DOHH2 (cell line): ENCODE results near the gene CCL22.

ENCODE experiments used
- H3F3A ChIP-seq: fragments of 200-600 bp; sonication (generic), shearing (Covaris generic); 2 replicates; pipeline ENCODE4 v1.6.0; 2016; ENCODE audit warnings: antibody characterized with exemption, mild to moderate bottlenecking; ENCODE audit not compliant: control insufficient read depth, insufficient read depth
- H3K27ac ChIP-seq: fragments of 200-600 bp; sonication (generic); 2 replicates; pipeline ENCODE4 v1.5.1; 2014; ENCODE audit warnings: low read depth, mild to moderate bottlenecking, low read length, moderate library complexity
- H3K27me3 ChIP-seq: fragments of 200-600 bp; sonication (generic); 2 replicates; pipeline ENCODE4 v1.6.1; 2014; ENCODE audit warnings: mild to moderate bottlenecking, low read length, mixed read lengths; ENCODE audit not compliant: control insufficient read depth
- H3K36me3 ChIP-seq: fragments of 200-600 bp; sonication (generic); 2 replicates; pipeline ENCODE4 v1.6.1; 2014; ENCODE audit warnings: mild to moderate bottlenecking, low read length, moderate library complexity, mixed read lengths; ENCODE audit not compliant: control insufficient read depth
- H3K4me1 ChIP-seq: fragments of 200-600 bp; sonication (generic); 2 replicates; pipeline ENCODE4 v1.6.1; 2014; ENCODE audit warnings: mild to moderate bottlenecking, low read length, mixed read lengths; ENCODE audit not compliant: control insufficient read depth
- H3K4me2 ChIP-seq: fragments of 200-600 bp; sonication (generic); 2 replicates; pipeline ENCODE4 v1.6.0; 2014; ENCODE audit warnings: mild to moderate bottlenecking, low read length, moderate library complexity
- H3K4me3 ChIP-seq: fragments of 200-600 bp; sonication (generic); 2 replicates; pipeline ENCODE4 v1.5.1; 2014; ENCODE audit warnings: mild to moderate bottlenecking, low read length, mixed read lengths
- H3K79me2 ChIP-seq: fragments of 200-600 bp; sonication (generic); 2 replicates; pipeline ENCODE4 v1.6.1; 2014; ENCODE audit warnings: mild to moderate bottlenecking, low read length, mixed read lengths; ENCODE audit not compliant: control insufficient read depth
- H3K9me2 ChIP-seq: fragments of 200-600 bp; sonication (generic); replicated peaks from 2 replicates; pipeline ENCODE4 v1.6.1; 2014; ENCODE audit warnings: mild to moderate bottlenecking, low read length, mixed read lengths; ENCODE audit not compliant: control insufficient read depth
- H3K9me3 ChIP-seq: fragments of 200-600 bp; sonication (generic); 2 replicates; pipeline ENCODE4 v1.6.1; 2014; ENCODE audit warnings: antibody characterized with exemption, low read length, mixed read lengths; ENCODE audit not compliant: control insufficient read depth, insufficient read depth
- H4K20me1 ChIP-seq: fragments of 200-600 bp; sonication (generic); 2 replicates; pipeline ENCODE4 v1.6.0; 2014; ENCODE audit warnings: low read depth, mild to moderate bottlenecking, antibody characterized with exemption, low read length, moderate library complexity; ENCODE audit not compliant: control insufficient read depth, insufficient read depth
- CTCF ChIP-seq: fragments of 200-600 bp; sonication (generic); IDR thresholded peaks from one replicate; pipeline ENCODE4 v1.5.1; 2014; ENCODE audit warnings: antibody characterized with exemption, mild to moderate bottlenecking, low read depth, low read length; ENCODE audit not compliant: poor library complexity, severe bottlenecking
- EZH2phosphoT487 ChIP-seq: fragments of 200-600 bp; sonication (generic); IDR thresholded peaks from 2 replicates; pipeline ENCODE4 v1.6.1; 2017; ENCODE audit warnings: borderline replicate concordance, mild to moderate bottlenecking, antibody characterized with exemption, low read length, moderate library complexity, mixed read lengths

The CCL22 gene

DNA sequence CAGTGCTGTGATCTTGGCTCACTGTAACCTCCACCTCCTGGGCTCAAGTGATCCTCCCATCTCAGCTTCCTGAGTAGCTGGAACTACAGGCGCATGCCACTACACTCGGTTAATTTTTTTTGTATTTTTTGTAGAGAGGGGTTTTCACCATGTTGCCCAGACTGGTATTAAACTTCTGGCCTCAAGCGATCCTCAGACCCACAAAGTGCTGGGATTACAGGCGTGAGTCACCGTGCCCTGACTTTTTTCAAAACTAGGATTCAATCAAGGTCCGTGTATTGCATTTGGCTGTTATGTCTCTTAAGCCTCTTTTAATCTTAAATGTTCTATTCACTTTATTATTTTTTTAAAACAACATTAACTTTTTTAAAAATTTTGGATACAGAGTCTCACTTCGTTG is 4.3 kb upstream of the CCL22 start:
- no peak for TF ChIP-seq EZH2phosphoT487
- TF ChIP-seq CTCF, result no peak
- no peak overlapping the region for H3K27ac ChIP-seq
- H3K36me3 ChIP-seq, result no peaks in the 10 kb centered on the region
- no peak overlapping the region for H3K4me2 ChIP-seq
- H3F3A ChIP-seq, result no peaks in the 10 kb centered on the region
- peaks cover 3% of the 10 kb centered on the region for H3K4me1 ChIP-seq
- no peaks in the 10 kb centered on the region for H3K9me2 ChIP-seq
- H3K4me3 ChIP-seq, result no peak overlapping the region
- H3K9me3 ChIP-seq, result no peaks in the 10 kb centered on the region
- no peaks in the 10 kb centered on the region for H3K79me2 ChIP-seq
- peaks cover 27% of the 10 kb centered on the region for H3K27me3 ChIP-seq
- H4K20me1 ChIP-seq, result no peaks in the 10 kb centered on the region

- H3K36me3 ChIP-seq, result no peaks in the 10 kb centered on the region
- no peak for TF ChIP-seq EZH2phosphoT487
- no peak for TF ChIP-seq CTCF
- H4K20me1 ChIP-seq, result no peaks in the 10 kb centered on the region
- no peaks in the 10 kb centered on the region for H3K9me2 ChIP-seq
- no peak overlapping the region for H3K27ac ChIP-seq
- no peaks in the 10 kb centered on the region for H3K79me2 ChIP-seq
- no peak overlapping the region for H3K4me3 ChIP-seq
- H3K4me1 ChIP-seq, result no peaks in the 10 kb centered on the region
- no peaks in the 10 kb centered on the region for H3K9me3 ChIP-seq
- no peaks in the 10 kb centered on the region for H3F3A ChIP-seq
- H3K27me3 ChIP-seq, result peaks cover 27% of the 10 kb centered on the region
- H3K4me2 ChIP-seq, result no peak overlapping the region
Observed at GRCh38 chr16:57355898-57356414, 2.6 kb upstream of the CCL22 start.

GRCh38 chr16:57356547-57356946 is 2.0 kb upstream of the CCL22 start:
- Histone ChIP-seq H3K9me2 (no peaks in the 10 kb centered on the region), H3K4me1 (no peaks in the 10 kb centered on the region), H3K4me3 (no peak overlapping the region), H3K36me3 (no peaks in the 10 kb centered on the region), H3K9me3 (no peaks in the 10 kb centered on the region), H3K4me2 (no peak overlapping the region), H3K27ac (no peak overlapping the region), H3K27me3 (peaks cover 30% of the 10 kb centered on the region), H3K79me2 (no peaks in the 10 kb centered on the region), H3F3A (no peaks in the 10 kb centered on the region), H4K20me1 (no peaks in the 10 kb centered on the region)
- TF ChIP-seq CTCF (no peak), EZH2phosphoT487 (no peak)
